Gastroesophageal sphincter (tissue), 3 donors: ENCODE measurements around the gene SHISA2.

Experiments used
- EP300 ChIP-seq: sonication (generic); formaldehyde crosslinking; IDR thresholded peaks from one replicate; pipeline ENCODE4 v1.6.1; 2017; ENCODE audit warnings: antibody characterized with exemption, mild to moderate bottlenecking
- POLR2A ChIP-seq, 2 donors: fragments of 450-650 bp; IDR thresholded peaks; one replicate each; pipeline ENCODE4 v1.6.1; 2017; ENCODE audit warnings: antibody characterized with exemption in 2 of 2, mild to moderate bottlenecking in 2 of 2, moderate library complexity in 1 of 2
- POLR2AphosphoS5 ChIP-seq: sonication (generic); formaldehyde crosslinking; IDR thresholded peaks from one replicate; pipeline ENCODE4 v1.6.1; 2017; ENCODE audit warnings: antibody characterized with exemption
- TF ChIP-seq, protein P1 (sequence below), 4 experiments: fragments of 200-600 bp in 2 of 4; fragments of 450-650 bp in 2 of 4; sonication (generic) in 1 of 4; IDR thresholded peaks; one replicate each; pipeline ENCODE4 v1.5.1; 2017 to 2019; ENCODE audit warnings: antibody characterized with exemption in 4 of 4, mild to moderate bottlenecking in 2 of 4, moderate library complexity in 2 of 4

GRCh38 chr13:26060357-26060756 is 8.5 kb upstream of the SHISA2 start:
- TF ChIP-seq, protein P1, sequence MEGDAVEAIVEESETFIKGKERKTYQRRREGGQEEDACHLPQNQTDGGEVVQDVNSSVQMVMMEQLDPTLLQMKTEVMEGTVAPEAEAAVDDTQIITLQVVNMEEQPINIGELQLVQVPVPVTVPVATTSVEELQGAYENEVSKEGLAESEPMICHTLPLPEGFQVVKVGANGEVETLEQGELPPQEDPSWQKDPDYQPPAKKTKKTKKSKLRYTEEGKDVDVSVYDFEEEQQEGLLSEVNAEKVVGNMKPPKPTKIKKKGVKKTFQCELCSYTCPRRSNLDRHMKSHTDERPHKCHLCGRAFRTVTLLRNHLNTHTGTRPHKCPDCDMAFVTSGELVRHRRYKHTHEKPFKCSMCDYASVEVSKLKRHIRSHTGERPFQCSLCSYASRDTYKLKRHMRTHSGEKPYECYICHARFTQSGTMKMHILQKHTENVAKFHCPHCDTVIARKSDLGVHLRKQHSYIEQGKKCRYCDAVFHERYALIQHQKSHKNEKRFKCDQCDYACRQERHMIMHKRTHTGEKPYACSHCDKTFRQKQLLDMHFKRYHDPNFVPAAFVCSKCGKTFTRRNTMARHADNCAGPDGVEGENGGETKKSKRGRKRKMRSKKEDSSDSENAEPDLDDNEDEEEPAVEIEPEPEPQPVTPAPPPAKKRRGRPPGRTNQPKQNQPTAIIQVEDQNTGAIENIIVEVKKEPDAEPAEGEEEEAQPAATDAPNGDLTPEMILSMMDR (IDR thresholded peaks at IDR 0.05), result no peak
- no peak for TF ChIP-seq POLR2A (IDR thresholded peaks at IDR 0.05)
- TF ChIP-seq POLR2AphosphoS5, result no peak
- TF ChIP-seq EP300, result no peak
